ENCODE measurements around the gene GON4L. TPM values are rescaled to one million over a fixed set of nuclear protein-coding genes. Genes with fewer than 3 reads are reported as not detected.
"Not testable (repeated sequence)": the region's sequence is repeated elsewhere in the genome, so short reads cannot be mapped to it uniquely, and the experiment has no call there.

Gene GON4L
- total and polyA plus RNA-seq, 11 donors, result 10.9 to 38.0 (median 18.5) TPM

- Histone ChIP-seq H3K4me1 (peaks cover 0 to 13% (median 1%) of the 10 kb centered on the region in 12 donors), H3K9me3 (no peaks in the 10 kb centered on the region), H3K27ac (no peak overlapping the region), H3K27me3 (no peaks in the 10 kb centered on the region), H3K36me3 (peaks cover 0 to 80% (median 51%) of the 10 kb centered on the region in 9 donors), H3K4me3 (no peak overlapping the region)
- DNase-seq (no peak), ATAC-seq (no peak)
- TF ChIP-seq, protein P1, sequence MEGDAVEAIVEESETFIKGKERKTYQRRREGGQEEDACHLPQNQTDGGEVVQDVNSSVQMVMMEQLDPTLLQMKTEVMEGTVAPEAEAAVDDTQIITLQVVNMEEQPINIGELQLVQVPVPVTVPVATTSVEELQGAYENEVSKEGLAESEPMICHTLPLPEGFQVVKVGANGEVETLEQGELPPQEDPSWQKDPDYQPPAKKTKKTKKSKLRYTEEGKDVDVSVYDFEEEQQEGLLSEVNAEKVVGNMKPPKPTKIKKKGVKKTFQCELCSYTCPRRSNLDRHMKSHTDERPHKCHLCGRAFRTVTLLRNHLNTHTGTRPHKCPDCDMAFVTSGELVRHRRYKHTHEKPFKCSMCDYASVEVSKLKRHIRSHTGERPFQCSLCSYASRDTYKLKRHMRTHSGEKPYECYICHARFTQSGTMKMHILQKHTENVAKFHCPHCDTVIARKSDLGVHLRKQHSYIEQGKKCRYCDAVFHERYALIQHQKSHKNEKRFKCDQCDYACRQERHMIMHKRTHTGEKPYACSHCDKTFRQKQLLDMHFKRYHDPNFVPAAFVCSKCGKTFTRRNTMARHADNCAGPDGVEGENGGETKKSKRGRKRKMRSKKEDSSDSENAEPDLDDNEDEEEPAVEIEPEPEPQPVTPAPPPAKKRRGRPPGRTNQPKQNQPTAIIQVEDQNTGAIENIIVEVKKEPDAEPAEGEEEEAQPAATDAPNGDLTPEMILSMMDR (IDR thresholded peaks at IDR 0.05), result no peak
- intact Hi-C loops (cut with DNase I), result no loop called here
- 95 to 97% (median 96%) methylated on average over 7 of the region's 7 CpGs for WGBS, 4 donors
Observed at GRCh38 chr1:155717041-155717440, 140.0 kb downstream of the GON4L start.

DNA sequence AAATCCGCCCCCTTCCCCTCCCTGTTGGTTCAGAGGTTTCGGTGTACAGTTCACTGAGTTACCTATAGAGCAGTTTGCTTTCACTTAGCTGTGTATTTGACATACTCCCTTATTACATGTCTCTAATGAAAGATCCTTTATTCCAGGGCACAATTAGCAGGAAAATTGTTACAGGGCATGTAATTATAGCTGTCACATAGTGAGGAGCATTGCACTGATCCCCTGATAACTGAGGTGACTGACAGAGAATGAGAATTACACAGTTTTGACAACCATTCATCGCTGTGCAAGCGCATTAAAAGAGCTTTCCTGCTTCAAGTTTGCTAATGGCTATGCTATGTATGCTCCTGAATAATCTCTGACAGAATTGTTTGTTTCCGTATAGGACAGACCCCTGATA lies 141.2 kb downstream of the GON4L start:
- no peaks in the 10 kb centered on the region for H3K9me3 ChIP-seq
- ATAC-seq (no peak), DNase-seq (no peak)
- peaks cover 0 to 75% (median 40%) of the 10 kb centered on the region in 9 donors for H3K36me3 ChIP-seq
- H3K27me3 ChIP-seq, result no peaks in the 10 kb centered on the region
- WGBS, 4 donors, result 95 to 99% (median 98%) methylated on average over 5 of the region's 5 CpGs
- intact Hi-C loops (cut with DNase I), result no loop called here
- H3K4me1 ChIP-seq, result peaks cover 0 to 13% (median 1%) of the 10 kb centered on the region in 12 donors
- H3K4me3 ChIP-seq, result no peak overlapping the region
- no peak overlapping the region for H3K27ac ChIP-seq
- TF ChIP-seq, protein P1 (IDR thresholded peaks at IDR 0.05), result no peak
- TF ChIP-seq POLR2A (IDR thresholded peaks at IDR 0.05), result no peak

DNA sequence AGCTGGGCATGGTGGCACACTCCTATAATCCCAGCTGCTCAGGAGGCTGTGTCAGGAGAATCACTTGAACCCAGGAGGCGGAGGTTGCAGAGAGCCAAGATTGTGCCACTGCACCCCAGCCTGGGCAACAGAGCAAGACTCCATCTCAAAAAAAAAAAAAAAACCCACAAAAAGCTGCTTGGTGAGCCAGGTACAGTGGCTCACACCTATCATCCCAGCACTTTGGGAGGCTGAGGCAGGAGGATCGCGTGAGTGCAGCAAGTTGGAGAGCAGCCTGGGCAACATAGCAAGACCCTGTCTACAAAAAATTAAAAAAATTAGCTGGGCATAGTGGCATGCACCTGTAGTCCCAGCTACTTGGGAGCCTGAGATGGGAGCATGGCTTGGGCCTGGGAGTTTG lies 142.0 kb downstream of the GON4L start:
- H3K27ac ChIP-seq; DNase-seq; H3K27me3 ChIP-seq; H3K9me3 ChIP-seq; intact Hi-C loops (cut with DNase I); ATAC-seq; H3K4me3 ChIP-seq: not testable (repeated sequence)
- 93 to 98% (median 97%) methylated on average over 3 of the region's 3 CpGs for WGBS, 4 donors
- Histone ChIP-seq H3K4me1 (peaks cover 0 to 13% (median 1%) of the 10 kb centered on the region in 12 donors), H3K36me3 (peaks cover 0 to 74% (median 42%) of the 10 kb centered on the region in 9 donors)

GRCh38 chr1:155713075-155713474 lies 143.9 kb downstream of the GON4L start:
- intact Hi-C loops (cut with DNase I), result no loop called here
- 40 to 51% (median 42%) methylated on average over 2 of the region's 2 CpGs for WGBS, 4 donors
- peaks cover 0 to 70% (median 35%) of the 10 kb centered on the region in 9 donors for H3K36me3 ChIP-seq
- TF ChIP-seq, protein P1 (IDR thresholded peaks at IDR 0.05), result no peak
- TF ChIP-seq POLR2A (IDR thresholded peaks at IDR 0.05), result no peak
- H3K4me1 ChIP-seq, result peaks cover 0 to 13% (median 1%) of the 10 kb centered on the region in 12 donors
- DNase-seq (no peak), ATAC-seq (peak; percentile 33 to 61 (median 56))
- peaks cover 0 to 5% (median 0%) of the 10 kb centered on the region in 12 donors for H3K9me3 ChIP-seq
- no peak overlapping the region for H3K27ac ChIP-seq
- H3K27me3 ChIP-seq, result no peaks in the 10 kb centered on the region
- H3K4me3 ChIP-seq, result no peak overlapping the region

- H3K36me3 ChIP-seq, result peaks cover 0 to 66% (median 32%) of the 10 kb centered on the region in 9 donors
Observed at GRCh38 chr1:155712636-155713035, 144.4 kb downstream of the GON4L start.

GRCh38 chr1:155711457-155711856 lies 145.6 kb downstream of the GON4L start:
- intact Hi-C loops (cut with DNase I); H3K9me3 ChIP-seq; H3K4me3 ChIP-seq; H3K27ac ChIP-seq; H3K27me3 ChIP-seq; ATAC-seq; DNase-seq: not testable (repeated sequence)
- Histone ChIP-seq H3K36me3 (peaks cover 0 to 56% (median 25%) of the 10 kb centered on the region in 9 donors), H3K4me1 (peaks cover 0 to 13% (median 1%) of the 10 kb centered on the region in 12 donors)
- WGBS, 4 donors, result 86 to 100% (median 94%) methylated on average over 3 of the region's 3 CpGs

More at GRCh38 chr1:155712636-155713035, 144.4 kb downstream of the GON4L start:
- H3K27ac ChIP-seq; intact Hi-C loops (cut with DNase I); H3K27me3 ChIP-seq; DNase-seq; H3K4me3 ChIP-seq; H3K9me3 ChIP-seq: not testable (repeated sequence)
- TF ChIP-seq, protein P1 (IDR thresholded peaks at IDR 0.05), result peak in 3 of 12 donors; percentile 14 to 29 (median 20)
- H3K4me1 ChIP-seq, result peaks cover 0 to 13% (median 1%) of the 10 kb centered on the region in 12 donors
- WGBS, 4 donors, result 60 to 74% (median 66%) methylated on average over 3 of the region's 3 CpGs
- peak; percentile 35 to 61 (median 46) for ATAC-seq

Measured in heart left ventricle (tissue), 16 donors.